IMR-90 (cell line): Measurements from ENCODE around the gene ACY1. TPM values are rescaled to one million over a fixed set of nuclear protein-coding genes. Genes with fewer than 3 reads are reported as not detected.

Experiments
- ATAC-seq: fragments of 200-7000 bp; cut with Tn5 transposase; 2 replicates; pipeline ENCODE4 v1.9.1; 2020; ENCODE audit warnings: low read depth, mild to moderate bottlenecking, moderate library complexity
- BruUV-seq: library from RNA; stranded (reverse); fragments of 400-500 nt; replicated peaks from 2 replicates; lab custom pipeline; 2021; lab: Mats Ljungman, UMichigan
- CTCF ChIA-PET: fragments of 300-600 bp; formaldehyde crosslinking; extraction: SDS; loops from one replicate; lab custom pipeline; 2021; ENCODE audit warnings: antibody characterized with exemption; lab: Yijun Ruan, JAX
- POLR2A ChIA-PET: fragments of 300-600 bp; sonication (Branson Sonifier 250); formaldehyde crosslinking; loops from one replicate; lab custom pipeline; 2022; ENCODE audit warnings: antibody characterized with exemption; ENCODE audit not compliant: unreplicated experiment; lab: Charles Lee
- DNase-seq: peaks from one replicate; pipeline ENCODE4 v3.0.0; 2013
- H2AFZ ChIP-seq: replicated peaks from 2 replicates; pipeline ENCODE3; 2013; ENCODE audit warnings: low read length, mild to moderate bottlenecking; ENCODE audit not compliant: poor library complexity
- H2AK5ac ChIP-seq: 2 replicates; pipeline ENCODE4 v1.6.1; 2013; ENCODE audit warnings: low read depth, low read length, inconsistent platforms
- H2AK9ac ChIP-seq: replicated peaks from 2 replicates; pipeline ENCODE3; 2013; ENCODE audit warnings: mild to moderate bottlenecking, low read depth, low read length, moderate library complexity; ENCODE audit not compliant: poor library complexity
- H2BK120ac ChIP-seq: 2 replicates; pipeline ENCODE4 v1.6.1; 2013; ENCODE audit warnings: low read depth, low read length, inconsistent platforms
- H2BK15ac ChIP-seq: 3 replicates; pipeline ENCODE4 v1.6.1; 2013; ENCODE audit warnings: low read depth, low read length, inconsistent platforms
- H2BK20ac ChIP-seq: 2 replicates; pipeline ENCODE4 v1.6.1; 2013; ENCODE audit warnings: low read depth, mild to moderate bottlenecking, inconsistent platforms, low read length, moderate library complexity
- H2BK5ac ChIP-seq: 2 replicates; pipeline ENCODE4 v1.6.1; 2013; ENCODE audit warnings: mild to moderate bottlenecking, low read depth, low read length, inconsistent platforms; ENCODE audit not compliant: poor library complexity, severe bottlenecking
- H3K14ac ChIP-seq: replicated peaks from 2 replicates; pipeline ENCODE4 v1.6.1; 2013; ENCODE audit warnings: low read depth, low read length, inconsistent platforms
- H3K18ac ChIP-seq: 2 replicates; pipeline ENCODE4 v1.6.1; 2013; ENCODE audit warnings: low read depth, low read length, control low read depth
- H3K23ac ChIP-seq: 2 replicates; pipeline ENCODE4 v1.6.1; 2013; ENCODE audit warnings: low read depth, low read length, inconsistent platforms
- H3K27ac ChIP-seq: 2 replicates; pipeline ENCODE4 v1.5.1; 2013; ENCODE audit warnings: mild to moderate bottlenecking, control low read depth, low read length; ENCODE audit not compliant: insufficient read depth
- H3K27me3 ChIP-seq: 2 replicates; pipeline ENCODE4 v1.6.1; 2013; ENCODE audit warnings: low read length; ENCODE audit not compliant: control insufficient read depth, insufficient read depth
- H3K36me3 ChIP-seq: 2 replicates; pipeline ENCODE4 v1.6.1; 2013; ENCODE audit warnings: low read length, mixed read lengths; ENCODE audit not compliant: control insufficient read depth, insufficient read depth
- H3K4ac ChIP-seq: 2 replicates; pipeline ENCODE4 v1.6.1; 2013; ENCODE audit warnings: low read depth, low read length, inconsistent platforms
- H3K4me1 ChIP-seq: 2 replicates; pipeline ENCODE4 v1.6.1; 2013; ENCODE audit warnings: low read length, mixed read lengths; ENCODE audit not compliant: control insufficient read depth, insufficient read depth
- H3K4me2 ChIP-seq: 2 replicates; pipeline ENCODE4 v1.6.1; 2013; ENCODE audit warnings: low read depth, mild to moderate bottlenecking, control low read depth, low read length, moderate library complexity
- H3K4me3 ChIP-seq: 2 replicates; pipeline ENCODE4 v1.5.1; 2013; ENCODE audit warnings: low read depth, mild to moderate bottlenecking, control low read depth, low read length, moderate library complexity; ENCODE audit not compliant: insufficient read depth
- H3K56ac ChIP-seq: 2 replicates; pipeline ENCODE4 v1.6.1; 2013; ENCODE audit warnings: low read length, inconsistent platforms; ENCODE audit not compliant: insufficient read depth; ENCODE audit errors: extremely low read depth
- H3K79me1 ChIP-seq, 2 experiments: 2 replicates each; pipeline ENCODE4 v1.6.1; 2013; ENCODE audit warnings: low read length in 2 of 2, inconsistent platforms in 1 of 2, low read depth in 1 of 2
- H3K9ac ChIP-seq: 2 replicates; pipeline ENCODE4 v1.6.1; 2013; ENCODE audit warnings: low read depth, low read length, control low read depth
- H3K9me1 ChIP-seq: 2 replicates; pipeline ENCODE4 v1.6.1; 2013; ENCODE audit warnings: low read length, inconsistent platforms; ENCODE audit not compliant: insufficient read depth
- H3K9me3 ChIP-seq: 2 replicates; pipeline ENCODE4 v1.6.1; 2013; ENCODE audit warnings: low read length; ENCODE audit not compliant: control insufficient read depth, insufficient read depth
- H4K20me1 ChIP-seq: 2 replicates; pipeline ENCODE4 v1.6.1; 2013; ENCODE audit warnings: low read length, inconsistent platforms; ENCODE audit not compliant: insufficient read depth
- H4K5ac ChIP-seq: 2 replicates; pipeline ENCODE4 v1.6.1; 2013; ENCODE audit warnings: mild to moderate bottlenecking, low read depth, low read length, control low read depth
- H4K8ac ChIP-seq, 2 experiments: 2 replicates each; pipeline ENCODE4 v1.6.1; 2013; ENCODE audit warnings: low read depth in 2 of 2, low read length in 2 of 2, control low read depth in 1 of 2, inconsistent platforms in 1 of 2
- H4K91ac ChIP-seq: 2 replicates; pipeline ENCODE4 v1.6.1; 2013; ENCODE audit warnings: low read depth, low read length, inconsistent platforms; ENCODE audit not compliant: insufficient read depth
- BHLHE40 ChIP-seq: fragments of 150-350 bp; IDR thresholded peaks from 2 replicates; pipeline ENCODE4 v1.6.1; 2016; ENCODE audit warnings: mild to moderate bottlenecking, low read depth, low read length
- CEBPB ChIP-seq: IDR thresholded peaks from 2 replicates; pipeline ENCODE4 v1.6.1; 2012; ENCODE audit warnings: low read depth, low read length, improper control_type of control experiment
- CHD1 ChIP-seq: IDR thresholded peaks from 2 replicates; pipeline ENCODE4 v1.6.1; 2012; ENCODE audit warnings: low read depth, low read length, improper control_type of control experiment
- FOS ChIP-seq: fragments of 150-350 bp; IDR thresholded peaks from 2 replicates; pipeline ENCODE4 v1.6.1; 2016; ENCODE audit warnings: low read depth, low read length
- MAFK ChIP-seq: IDR thresholded peaks from 2 replicates; pipeline ENCODE4 v1.6.1; 2012; ENCODE audit warnings: low read depth, low read length, improper control_type of control experiment
- MAZ ChIP-seq: IDR thresholded peaks from 2 replicates; pipeline ENCODE4 v1.6.1; 2012; ENCODE audit warnings: low read depth, mild to moderate bottlenecking, low read length, improper control_type of control experiment, moderate library complexity, borderline replicate concordance
- MXI1 ChIP-seq: IDR thresholded peaks from 2 replicates; pipeline ENCODE4 v1.6.1; 2012; ENCODE audit warnings: low read depth, mild to moderate bottlenecking, low read length, moderate library complexity, borderline replicate concordance
- NFE2L2 ChIP-seq: fragments of 150-350 bp; IDR thresholded peaks from 2 replicates; pipeline ENCODE4 v1.6.1; 2016; ENCODE audit warnings: low read depth, mild to moderate bottlenecking, low read length
- POLR2A ChIP-seq: IDR thresholded peaks from 2 replicates; pipeline ENCODE4 v1.6.1; 2012; ENCODE audit warnings: mild to moderate bottlenecking, low read depth, low read length
- RAD21 ChIP-seq: IDR thresholded peaks from 2 replicates; pipeline ENCODE4 v1.6.1; 2012; ENCODE audit warnings: low read length, improper control_type of control experiment
- RCOR1 ChIP-seq: IDR thresholded peaks from 2 replicates; pipeline ENCODE4 v1.6.1; 2012; ENCODE audit warnings: mild to moderate bottlenecking, low read length, improper control_type of control experiment; ENCODE audit not compliant: insufficient replicate concordance
- RFX5 ChIP-seq: IDR thresholded peaks from 2 replicates; pipeline ENCODE4 v1.8.0; 2012; ENCODE audit warnings: low read depth, mild to moderate bottlenecking, low read length, moderate library complexity
- SMC3 ChIP-seq: fragments of 150-350 bp; IDR thresholded peaks from 2 replicates; pipeline ENCODE4 v1.6.1; 2016; ENCODE audit warnings: low read depth, mild to moderate bottlenecking, antibody characterized with exemption, low read length, moderate library complexity
- WGBS, 2 experiments: methylation state at CpG; one replicate each; pipeline versions ENCODE4 v1.1.5 to v1.1.7; 2013; ENCODE audit warnings: missing lambda C conversion rate in 2 of 2; ENCODE audit not compliant: insufficient read length in 1 of 2; ENCODE audit errors: extremely low coverage in 2 of 2; 5-methylcytosine and 5-hydroxymethylcytosine counted together
- dilution Hi-C: fragments of 300-500 bp; cut with HindIII; formaldehyde crosslinking; loops from one replicate; pipeline ENCODE4 v1.14.3; 2018; ENCODE audit warnings: low sequenced_read_pairs; ENCODE audit not compliant: unreplicated experiment
- in situ Hi-C: fragments of 300-500 bp; cut with MboI; formaldehyde crosslinking; loops from 3 replicates; pipeline ENCODE4 v1.14.3; 2019; ENCODE audit warnings: low sequenced_read_pairs, inconsistent platforms, mixed read lengths
- intact Hi-C: fragments of 100-400 bp; cut with micrococcal nuclease; formaldehyde crosslinking; loops from 2 replicates; pipeline ENCODE4 v1.10.0; 2022
- polyA plus RNA-seq, 3 experiments: library from polyadenylated mRNA; depleted of rRNA; stranded (reverse); fragments of >200 nt; gene quantifications; 2 replicates each; pipeline ENCODE4 v1.2.3, GENCODE V29; 2012; ENCODE audit warnings: low replicate concordance in 1 of 3
- total RNA-seq: library from RNA; depleted of rRNA; stranded (reverse); fragments of >200 nt; gene quantifications from 2 replicates; pipeline ENCODE4 v1.2.3, GENCODE V29; 2012
- TF ChIP-seq, protein P1 (sequence below): conservative IDR thresholded peaks from 2 replicates; pipeline ENCODE4 v1.5.1; 2012; ENCODE audit warnings: mild to moderate bottlenecking, low read depth, low read length, improper control_type of control experiment
- TF ChIP-seq, protein P2 (sequence below): fragments of 150-350 bp; IDR thresholded peaks from 2 replicates; pipeline ENCODE4 v1.6.1; 2017; ENCODE audit warnings: mild to moderate bottlenecking, antibody characterized with exemption, low read length, low read depth

Gene ACY1
- total and polyA plus RNA-seq, 2 of the 4 experiments (the other 2 are of a cell fraction): 22.0 to 47.1 TPM

DNA sequence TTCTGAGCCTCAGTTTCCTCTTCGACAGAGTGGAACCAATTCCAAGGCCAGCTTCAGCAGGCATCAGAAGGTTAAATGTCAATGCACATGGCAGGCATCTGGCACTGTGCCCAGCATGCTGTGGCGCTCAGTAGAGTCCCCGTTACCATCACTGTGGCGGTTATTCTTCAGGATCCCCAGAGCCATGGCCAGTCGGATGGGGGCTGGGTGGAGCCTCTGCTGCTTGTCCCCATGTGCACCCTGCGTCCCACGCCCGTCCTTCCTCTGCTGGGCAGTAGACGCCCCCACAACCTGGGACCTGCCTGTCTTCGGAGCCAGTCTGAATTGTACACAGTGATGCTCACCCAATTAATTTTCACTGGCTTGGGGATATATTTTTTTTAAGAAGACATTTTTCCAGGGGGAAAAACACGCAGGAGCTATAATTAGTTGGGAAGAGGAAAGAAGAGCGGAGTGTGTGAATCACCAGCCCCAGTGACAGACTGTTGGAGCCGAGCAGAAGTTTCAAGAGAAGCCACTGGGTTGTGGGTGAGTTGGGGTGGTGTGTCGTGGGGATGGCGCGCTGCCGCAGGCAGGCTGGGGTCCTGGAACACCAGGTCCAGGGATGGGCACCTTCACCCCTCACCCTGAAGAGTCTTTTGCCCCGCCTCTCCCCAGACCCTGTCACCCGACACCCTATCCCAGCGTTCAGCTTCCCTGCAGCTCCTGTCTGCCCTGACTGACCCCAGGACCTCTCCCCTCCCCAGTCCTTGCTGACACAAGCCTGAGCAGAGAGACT is 39.2 kb downstream of the ACY1 start:
- intact Hi-C loops: no loop called here
- Histone ChIP-seq H4K8ac (peak overlapping the region in 1 of 2 experiments; percentile 37; a peak in 1 of 4 replicates), H3K4me3 (no peak overlapping the region), H2BK120ac (no peak overlapping the region), H3K4me2 (0 out of 2 replicates have a peak overlapping the region, but pooled peaks have one; percentile 5), H3K9me1 (0 out of 2 replicates have a peak, but pooled peaks cover 14% of the 10 kb centered on the region), H3K56ac (no peak overlapping the region), H3K9ac (no peak overlapping the region), H3K18ac (no peak overlapping the region), H4K91ac (no peak overlapping the region; the same call in 1 of the 2 replicates), H3K9me3 (no peaks in the 10 kb centered on the region), H2AFZ (peak overlapping the region; percentile 81), H3K79me1 (no peaks in the 10 kb centered on the region), H3K27ac (no peak overlapping the region), H4K5ac (no peak overlapping the region), H3K27me3 (no peaks in the 10 kb centered on the region), H3K4me1 (peaks cover 10% of the 10 kb centered on the region), H2AK9ac (peak overlapping the region; percentile 5), H4K20me1 (no peaks in the 10 kb centered on the region), H3K36me3 (no peaks in the 10 kb centered on the region), H2BK15ac (peak overlapping the region; percentile 21; the same call in 1 of the 3 replicates), H2AK5ac (peak overlapping the region; percentile 70; the same call in 1 of the 2 replicates), H2BK20ac (0 out of 2 replicates have a peak overlapping the region, but pooled peaks have one; percentile 29), H3K4ac (no peak overlapping the region), H2BK5ac (no peak overlapping the region), H3K23ac (no peak overlapping the region), H3K14ac (no peak overlapping the region; the same call in 1 of the 2 replicates)
- ChIA-PET POLR2A (no interaction called here), CTCF (interaction anchor here (1.0 kb wide), 1 partner anchor 31 kb away, joined by 3 read pairs; no protein-coding TSS in a partner anchor)
- ATAC-seq (peak; percentile 75), DNase-seq (peak; percentile 38)
- in situ Hi-C loops: no loop called here
- 52% methylated on average over 8 of the region's 20 CpGs; no CpG with 5 or more reads in 1 of the 2 experiments for WGBS, 2 experiments
- dilution Hi-C loops: no loop called here
- BruUV-seq: no TSS peak
- TF ChIP-seq, protein P1, sequence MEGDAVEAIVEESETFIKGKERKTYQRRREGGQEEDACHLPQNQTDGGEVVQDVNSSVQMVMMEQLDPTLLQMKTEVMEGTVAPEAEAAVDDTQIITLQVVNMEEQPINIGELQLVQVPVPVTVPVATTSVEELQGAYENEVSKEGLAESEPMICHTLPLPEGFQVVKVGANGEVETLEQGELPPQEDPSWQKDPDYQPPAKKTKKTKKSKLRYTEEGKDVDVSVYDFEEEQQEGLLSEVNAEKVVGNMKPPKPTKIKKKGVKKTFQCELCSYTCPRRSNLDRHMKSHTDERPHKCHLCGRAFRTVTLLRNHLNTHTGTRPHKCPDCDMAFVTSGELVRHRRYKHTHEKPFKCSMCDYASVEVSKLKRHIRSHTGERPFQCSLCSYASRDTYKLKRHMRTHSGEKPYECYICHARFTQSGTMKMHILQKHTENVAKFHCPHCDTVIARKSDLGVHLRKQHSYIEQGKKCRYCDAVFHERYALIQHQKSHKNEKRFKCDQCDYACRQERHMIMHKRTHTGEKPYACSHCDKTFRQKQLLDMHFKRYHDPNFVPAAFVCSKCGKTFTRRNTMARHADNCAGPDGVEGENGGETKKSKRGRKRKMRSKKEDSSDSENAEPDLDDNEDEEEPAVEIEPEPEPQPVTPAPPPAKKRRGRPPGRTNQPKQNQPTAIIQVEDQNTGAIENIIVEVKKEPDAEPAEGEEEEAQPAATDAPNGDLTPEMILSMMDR: no peak
- TF ChIP-seq CEBPB (no peak), MAFK (no peak), CHD1 (no peak), RCOR1 (no peak), MXI1 (no peak), FOS (no peak), NFE2L2 (no peak), MAZ (no peak), SMC3 (no peak), BHLHE40 (no peak), RAD21 (no peak), RFX5 (no peak), POLR2A (no peak)
- TF ChIP-seq, protein P2, sequence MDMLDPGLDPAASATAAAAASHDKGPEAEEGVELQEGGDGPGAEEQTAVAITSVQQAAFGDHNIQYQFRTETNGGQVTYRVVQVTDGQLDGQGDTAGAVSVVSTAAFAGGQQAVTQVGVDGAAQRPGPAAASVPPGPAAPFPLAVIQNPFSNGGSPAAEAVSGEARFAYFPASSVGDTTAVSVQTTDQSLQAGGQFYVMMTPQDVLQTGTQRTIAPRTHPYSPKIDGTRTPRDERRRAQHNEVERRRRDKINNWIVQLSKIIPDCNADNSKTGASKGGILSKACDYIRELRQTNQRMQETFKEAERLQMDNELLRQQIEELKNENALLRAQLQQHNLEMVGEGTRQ: no peak
